OCI-LY3 (cell line): ENCODE data around the gene INPP5A.

Experiments
- EZH2phosphoT487 ChIP-seq: fragments of 200-600 bp; shearing (Covaris generic); IDR thresholded peaks from 2 replicates; pipeline ENCODE4 v1.6.1; 2018; ENCODE audit warnings: antibody characterized with exemption, mixed run types, low read depth
- TF ChIP-seq, protein P1 (sequence below): fragments of 200-600, 300-600 bp; sonication (generic); IDR thresholded peaks from 2 replicates; pipeline ENCODE4 v1.5.1; 2014; ENCODE audit warnings: antibody characterized with exemption, low read length, low read depth

- TF ChIP-seq, protein P1, sequence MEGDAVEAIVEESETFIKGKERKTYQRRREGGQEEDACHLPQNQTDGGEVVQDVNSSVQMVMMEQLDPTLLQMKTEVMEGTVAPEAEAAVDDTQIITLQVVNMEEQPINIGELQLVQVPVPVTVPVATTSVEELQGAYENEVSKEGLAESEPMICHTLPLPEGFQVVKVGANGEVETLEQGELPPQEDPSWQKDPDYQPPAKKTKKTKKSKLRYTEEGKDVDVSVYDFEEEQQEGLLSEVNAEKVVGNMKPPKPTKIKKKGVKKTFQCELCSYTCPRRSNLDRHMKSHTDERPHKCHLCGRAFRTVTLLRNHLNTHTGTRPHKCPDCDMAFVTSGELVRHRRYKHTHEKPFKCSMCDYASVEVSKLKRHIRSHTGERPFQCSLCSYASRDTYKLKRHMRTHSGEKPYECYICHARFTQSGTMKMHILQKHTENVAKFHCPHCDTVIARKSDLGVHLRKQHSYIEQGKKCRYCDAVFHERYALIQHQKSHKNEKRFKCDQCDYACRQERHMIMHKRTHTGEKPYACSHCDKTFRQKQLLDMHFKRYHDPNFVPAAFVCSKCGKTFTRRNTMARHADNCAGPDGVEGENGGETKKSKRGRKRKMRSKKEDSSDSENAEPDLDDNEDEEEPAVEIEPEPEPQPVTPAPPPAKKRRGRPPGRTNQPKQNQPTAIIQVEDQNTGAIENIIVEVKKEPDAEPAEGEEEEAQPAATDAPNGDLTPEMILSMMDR: no peak
- TF ChIP-seq EZH2phosphoT487: no peak
These were observed 156.1 kb downstream of the INPP5A start for GRCh38 chr10:132693676-132694075.
